22Rv1 (cell line): Measurements from ENCODE around the gene SEPSECS.

ENCODE experiments used
- H3K27ac ChIP-seq: fragments of 450-650 bp; 2 replicates; pipeline ENCODE4 v1.5.1; 2017
- ZFX ChIP-seq: fragments of 450-650 bp; IDR thresholded peaks from 2 replicates; pipeline ENCODE4 v1.6.1; 2017; ENCODE audit warnings: antibody characterized with exemption, borderline replicate concordance
- TF ChIP-seq, protein P1 (sequence below): fragments of 450-650 bp; IDR thresholded peaks from 2 replicates; pipeline ENCODE4 v1.5.1; 2017; ENCODE audit warnings: mild to moderate bottlenecking

The SEPSECS gene

GRCh38 chr4:25100710-25101109, 59.5 kb downstream of the SEPSECS start:
- TF ChIP-seq ZFX = no peak
- TF ChIP-seq, protein P1, sequence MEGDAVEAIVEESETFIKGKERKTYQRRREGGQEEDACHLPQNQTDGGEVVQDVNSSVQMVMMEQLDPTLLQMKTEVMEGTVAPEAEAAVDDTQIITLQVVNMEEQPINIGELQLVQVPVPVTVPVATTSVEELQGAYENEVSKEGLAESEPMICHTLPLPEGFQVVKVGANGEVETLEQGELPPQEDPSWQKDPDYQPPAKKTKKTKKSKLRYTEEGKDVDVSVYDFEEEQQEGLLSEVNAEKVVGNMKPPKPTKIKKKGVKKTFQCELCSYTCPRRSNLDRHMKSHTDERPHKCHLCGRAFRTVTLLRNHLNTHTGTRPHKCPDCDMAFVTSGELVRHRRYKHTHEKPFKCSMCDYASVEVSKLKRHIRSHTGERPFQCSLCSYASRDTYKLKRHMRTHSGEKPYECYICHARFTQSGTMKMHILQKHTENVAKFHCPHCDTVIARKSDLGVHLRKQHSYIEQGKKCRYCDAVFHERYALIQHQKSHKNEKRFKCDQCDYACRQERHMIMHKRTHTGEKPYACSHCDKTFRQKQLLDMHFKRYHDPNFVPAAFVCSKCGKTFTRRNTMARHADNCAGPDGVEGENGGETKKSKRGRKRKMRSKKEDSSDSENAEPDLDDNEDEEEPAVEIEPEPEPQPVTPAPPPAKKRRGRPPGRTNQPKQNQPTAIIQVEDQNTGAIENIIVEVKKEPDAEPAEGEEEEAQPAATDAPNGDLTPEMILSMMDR = no peak
- H3K27ac ChIP-seq = no peak overlapping the region

DNA sequence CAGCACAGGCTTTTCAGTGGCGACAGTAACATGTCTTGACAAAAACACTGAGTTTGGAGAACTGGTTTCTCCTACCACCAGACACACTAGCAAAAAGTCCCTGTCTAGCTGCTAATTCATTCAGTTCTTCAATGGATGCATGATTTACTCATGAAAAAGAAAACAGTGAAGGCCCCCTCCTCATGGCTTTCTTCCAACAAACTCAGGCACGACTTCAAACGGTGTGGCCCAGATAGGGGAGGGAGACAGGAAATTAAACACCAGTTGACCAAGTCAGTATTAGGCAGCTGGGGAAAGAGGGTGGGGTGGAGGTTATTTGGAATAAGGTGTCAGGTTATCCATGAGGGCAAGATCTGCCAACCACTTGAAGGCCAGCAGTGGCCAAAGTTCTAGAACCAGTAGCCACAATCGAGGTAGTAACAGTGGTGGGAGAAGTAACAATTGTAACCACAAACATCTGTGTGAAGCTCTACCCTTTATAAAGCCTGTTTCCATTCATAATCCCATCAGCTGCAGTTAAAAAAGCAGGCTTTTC, 60.2 kb downstream of the SEPSECS start:
- TF ChIP-seq, protein P1 = no peak
- no peak for TF ChIP-seq ZFX
- no peak overlapping the region for H3K27ac ChIP-seq

DNA sequence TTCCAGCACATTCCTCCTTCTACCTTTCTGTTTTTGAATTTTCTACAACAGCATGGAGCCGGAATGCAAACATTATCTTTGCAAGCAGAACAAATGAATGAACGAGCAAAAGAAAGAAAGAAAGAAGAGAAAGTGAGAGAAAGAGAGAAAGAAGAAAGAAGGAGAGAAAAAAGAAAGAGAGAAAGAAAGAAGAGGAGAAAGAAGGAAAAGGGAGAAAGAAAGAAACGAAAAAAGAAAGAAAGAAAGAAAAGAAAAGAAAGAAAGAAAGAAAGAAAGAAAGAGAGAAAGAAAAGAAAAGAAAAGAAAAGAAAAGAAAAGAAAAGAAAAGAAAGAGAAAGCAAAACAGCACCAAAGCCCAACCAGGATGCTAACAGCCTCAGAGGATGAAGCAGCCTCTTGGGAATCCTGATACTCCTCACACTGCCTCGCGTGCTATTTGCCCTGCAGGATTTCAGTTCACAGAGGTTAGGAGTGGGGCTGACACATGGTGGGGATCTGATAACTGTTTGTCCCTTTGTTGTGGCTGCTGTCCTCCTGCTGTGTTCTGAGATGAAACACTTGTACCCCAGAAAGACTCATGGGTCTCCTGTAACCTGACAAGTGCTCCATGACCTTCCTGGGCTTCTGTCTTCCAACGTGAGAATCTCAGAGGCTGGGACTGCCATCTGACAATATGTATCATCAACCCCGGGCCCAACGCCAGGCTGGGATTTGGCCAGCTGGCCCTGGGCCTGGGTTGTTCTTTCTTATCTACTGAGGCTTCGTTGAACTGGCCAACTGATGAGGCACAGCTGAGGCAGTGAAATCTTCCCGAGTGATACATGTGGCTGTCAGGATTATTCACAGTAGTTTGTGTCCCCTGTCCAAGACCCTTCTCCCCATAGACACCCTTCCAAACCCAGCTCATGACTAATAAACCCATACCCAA, 61.0 kb downstream of the SEPSECS start:
- H3K27ac ChIP-seq = no peak overlapping the region
- no peak for TF ChIP-seq ZFX
- TF ChIP-seq, protein P1 = no peak

- H3K27ac ChIP-seq = no peak overlapping the region
- TF ChIP-seq, protein P1 = no peak
- no peak for TF ChIP-seq ZFX
These were observed 63.2 kb downstream of the SEPSECS start for GRCh38 chr4:25096981-25097443.

DNA sequence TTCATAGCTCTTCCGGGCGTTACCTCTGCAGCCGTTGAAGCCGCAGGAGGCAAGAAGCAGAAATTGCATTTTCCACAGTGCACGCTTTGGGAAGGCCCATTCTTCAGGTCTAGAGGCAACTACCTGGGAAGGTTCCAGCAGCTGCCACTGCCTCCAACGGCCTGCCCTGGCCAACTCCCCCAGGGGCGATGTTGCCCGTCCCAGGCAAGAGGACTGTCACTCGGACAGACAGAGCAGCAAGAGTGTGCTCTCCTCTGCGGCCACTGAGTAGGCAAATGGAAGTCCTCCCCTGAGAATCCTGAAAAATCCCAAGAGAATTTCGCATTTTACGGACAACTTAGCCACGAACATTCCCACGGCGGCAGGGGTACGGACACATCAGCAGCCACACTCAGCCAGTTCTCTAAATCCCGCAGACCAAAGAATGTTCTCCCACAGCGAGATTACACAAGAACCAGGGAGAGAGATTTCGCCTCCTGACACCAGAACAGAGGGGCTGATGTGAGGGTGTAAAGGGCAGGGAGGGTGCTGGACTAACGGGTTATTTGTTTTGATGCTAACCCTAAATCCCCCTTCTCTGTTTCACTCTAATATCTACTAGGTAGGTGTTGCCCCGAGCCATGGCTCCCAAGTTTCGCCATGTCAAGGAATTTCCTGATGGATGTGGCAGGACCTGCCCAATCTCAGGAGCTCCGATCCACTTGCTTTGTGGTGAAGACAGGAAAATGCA, 63.8 kb downstream of the SEPSECS start:
- TF ChIP-seq, protein P1 = no peak
- no peak for TF ChIP-seq ZFX
- H3K27ac ChIP-seq = no peak overlapping the region

DNA sequence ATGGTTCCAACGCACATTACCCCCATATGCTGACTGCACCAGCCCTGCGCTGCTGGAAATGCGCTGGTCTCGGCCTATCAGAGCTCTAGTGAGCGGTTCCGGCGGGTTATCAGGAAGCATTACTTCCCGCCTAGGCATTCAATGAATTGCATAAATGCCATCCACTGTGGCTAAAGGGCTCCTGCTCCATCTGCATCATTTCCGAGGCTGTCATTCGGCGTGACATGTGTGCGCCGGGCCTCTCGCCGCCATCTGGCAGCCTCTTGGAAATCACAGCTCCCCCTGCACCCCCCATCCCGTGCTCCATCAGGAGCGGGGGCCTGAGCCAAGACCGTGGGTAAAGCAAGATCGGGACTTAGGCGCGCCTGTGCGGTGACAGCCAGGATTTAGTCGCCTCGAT, 64.4 kb downstream of the SEPSECS start:
- no peak overlapping the region for H3K27ac ChIP-seq
- TF ChIP-seq, protein P1 = no peak
- TF ChIP-seq ZFX = no peak
